HG02759 (cell line): ENCODE data around the gene S100A12.
"Not testable (repeated sequence)": the region's sequence is repeated elsewhere in the genome, so short reads cannot be mapped to it uniquely, and the experiment has no call there.

Experiments
- ATAC-seq: cut with Tn5 transposase; IDR thresholded peaks from one replicate; pipeline ENCODE4 v1.9.1; 2021; ENCODE audit warnings: mild to moderate bottlenecking, moderate library complexity; ENCODE audit not compliant: unreplicated experiment

S100A12 gene

DNA sequence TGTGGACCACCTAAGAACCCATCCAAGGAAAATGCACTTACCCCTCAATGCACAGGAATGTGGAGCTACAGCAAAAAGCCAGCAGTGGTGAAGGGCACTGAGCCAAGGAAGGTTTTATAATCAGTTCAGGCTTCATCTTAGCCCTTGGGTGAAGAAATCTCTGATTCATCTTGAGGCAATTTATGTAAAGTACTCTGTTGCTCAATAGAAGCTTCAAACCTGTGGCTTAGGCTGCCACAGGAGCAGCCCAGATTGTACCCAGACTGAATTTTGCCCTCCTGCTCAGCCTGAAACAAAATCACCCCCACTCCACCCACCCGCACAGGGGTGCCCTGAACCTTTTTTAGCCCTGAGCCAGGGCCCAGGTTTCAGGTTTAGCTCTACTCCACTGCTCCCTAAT is at the start of gene S100A12:
Gene S100A12 (minus strand): TSS at position 111 of the 400 bp plus-strand sequence. CDS start 1,029 bp downstream, outside the sequence.
- no peak for ATAC-seq

DNA sequence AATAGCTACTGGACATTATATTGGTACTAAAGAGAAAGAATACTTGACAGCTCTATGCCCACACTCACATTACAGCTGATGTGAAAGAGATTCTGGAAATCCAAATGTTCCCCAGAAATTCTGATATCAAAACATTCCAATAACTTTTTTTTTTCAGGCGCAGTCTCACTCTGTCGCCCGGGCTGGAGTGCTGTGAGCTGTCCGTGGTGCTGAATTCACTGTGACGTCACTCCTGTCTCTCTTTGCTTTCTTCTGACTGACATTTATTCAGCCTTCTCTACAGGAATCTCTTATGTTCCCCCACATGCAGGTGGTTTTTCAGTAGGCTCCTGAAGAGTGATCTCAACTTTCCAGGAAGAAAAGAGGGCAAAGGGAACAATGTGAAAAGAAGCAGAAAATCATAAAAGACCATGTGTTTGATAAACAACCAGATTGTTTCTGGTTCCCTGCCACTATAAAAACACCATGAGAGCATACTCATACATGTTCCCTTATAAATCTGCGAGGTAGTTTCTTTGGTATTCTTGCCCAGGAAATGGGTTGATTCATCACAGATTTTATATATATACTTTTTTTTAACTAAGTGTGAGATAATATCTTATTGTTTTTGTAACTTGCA is 47.1 kb upstream of the S100A12 start:
- no peak for ATAC-seq

DNA sequence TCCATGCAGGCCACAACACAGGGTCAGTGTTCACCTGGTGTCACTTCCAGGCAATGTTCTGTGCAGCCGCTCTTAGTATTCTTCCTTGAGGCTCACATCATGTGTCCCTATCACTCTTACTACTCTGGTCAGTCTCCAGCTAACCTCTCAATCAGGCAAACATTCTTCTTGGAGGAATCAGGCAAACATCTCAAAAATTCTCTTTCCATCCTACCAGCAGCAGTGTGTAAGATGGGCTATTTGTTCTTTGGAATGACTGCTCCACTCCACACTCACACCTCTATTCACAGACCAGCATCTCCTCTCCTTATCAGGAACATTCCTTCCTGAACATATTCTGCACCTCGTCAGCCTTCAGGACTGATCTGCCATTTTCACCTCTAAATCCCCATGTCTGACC is 44.9 kb upstream of the S100A12 start:
- no peak for ATAC-seq

DNA sequence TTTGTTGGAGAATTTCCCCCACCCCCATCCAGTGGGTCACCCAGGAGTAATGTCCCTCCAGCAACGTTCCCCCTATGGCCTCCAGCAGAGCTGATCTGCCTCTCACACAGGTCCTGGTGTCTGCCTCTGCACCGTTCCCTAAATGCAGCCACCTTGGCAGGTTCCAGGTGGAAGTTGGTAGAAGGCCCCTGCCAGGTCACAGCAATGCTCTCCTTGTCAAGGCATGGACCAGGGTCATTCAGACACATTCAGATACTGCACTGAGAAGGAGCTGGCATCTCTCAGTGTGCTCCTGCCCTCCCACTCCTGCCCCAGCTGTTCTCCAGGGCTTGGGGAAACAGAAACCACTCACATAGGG is 44.0 kb upstream of the S100A12 start:
- not testable (repeated sequence) for ATAC-seq

DNA sequence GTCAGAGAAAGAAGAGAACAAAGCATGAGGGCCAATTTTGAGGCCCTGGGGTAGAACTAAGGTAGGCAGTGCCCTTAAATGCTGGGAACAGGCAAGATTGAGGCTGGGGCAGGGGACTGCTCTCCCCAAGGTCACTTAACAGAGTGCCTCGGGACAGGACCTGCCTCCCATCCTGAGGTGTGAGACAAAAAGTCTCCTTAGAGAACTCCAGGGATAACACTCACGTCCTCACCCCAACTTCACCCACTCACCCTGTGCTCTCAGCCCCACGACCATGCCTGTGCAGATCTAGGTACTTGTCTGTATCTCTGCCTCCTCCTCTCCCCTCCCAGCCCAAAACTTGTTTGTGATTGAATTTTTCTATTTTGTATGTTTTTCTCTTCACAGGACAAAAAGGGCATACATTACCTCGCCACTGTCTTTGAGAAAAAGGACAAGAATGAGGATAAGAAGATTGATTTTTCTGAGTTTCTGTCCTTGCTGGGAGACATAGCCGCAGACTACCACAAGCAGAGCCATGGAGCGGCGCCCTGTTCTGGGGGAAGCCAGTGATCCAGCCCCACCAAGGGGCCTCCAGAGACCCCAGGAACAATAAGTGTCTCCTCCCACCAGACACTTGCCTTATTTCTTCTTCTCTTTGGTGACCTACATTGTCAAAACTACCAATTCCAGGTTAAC is 43.5 kb upstream of the S100A12 start:
- not testable (repeated sequence) for ATAC-seq

DNA sequence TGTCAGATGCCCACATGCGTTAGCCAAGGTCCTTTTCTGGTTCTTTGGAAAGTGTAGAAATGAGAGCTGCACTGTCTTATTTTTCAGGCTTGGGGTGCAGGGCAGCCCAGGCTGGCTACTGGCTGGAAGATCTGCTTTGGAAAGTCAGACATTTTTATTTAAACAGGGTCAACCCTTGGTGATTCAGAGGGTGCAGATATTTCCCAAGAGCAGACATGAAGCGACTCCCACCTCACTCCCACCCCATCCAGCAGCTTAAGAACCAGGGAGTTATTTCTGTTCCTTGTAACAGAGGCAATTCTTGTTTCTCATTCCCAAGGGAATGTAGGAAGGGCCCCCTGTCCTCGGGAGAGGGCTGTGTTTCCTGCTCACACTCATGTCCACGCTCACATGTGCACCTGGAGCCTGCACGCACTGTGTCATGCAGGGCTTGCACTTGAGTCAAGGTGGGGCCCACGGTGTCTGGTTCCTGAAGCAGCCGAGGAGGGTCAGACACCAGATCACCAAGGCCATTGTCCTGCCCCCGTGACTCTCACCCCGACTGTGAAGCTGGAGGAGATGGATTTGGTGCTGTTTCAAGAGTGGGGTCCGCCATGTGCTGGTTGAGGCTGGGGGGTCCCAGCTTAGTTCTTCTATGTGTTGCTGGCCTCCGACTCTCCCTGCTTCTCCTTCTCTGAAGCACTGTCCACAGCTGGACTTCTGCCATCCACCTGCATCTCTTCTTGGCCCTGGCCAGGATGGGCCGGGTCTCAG is 41.9 kb upstream of the S100A12 start:
- ATAC-seq, result no peak

DNA sequence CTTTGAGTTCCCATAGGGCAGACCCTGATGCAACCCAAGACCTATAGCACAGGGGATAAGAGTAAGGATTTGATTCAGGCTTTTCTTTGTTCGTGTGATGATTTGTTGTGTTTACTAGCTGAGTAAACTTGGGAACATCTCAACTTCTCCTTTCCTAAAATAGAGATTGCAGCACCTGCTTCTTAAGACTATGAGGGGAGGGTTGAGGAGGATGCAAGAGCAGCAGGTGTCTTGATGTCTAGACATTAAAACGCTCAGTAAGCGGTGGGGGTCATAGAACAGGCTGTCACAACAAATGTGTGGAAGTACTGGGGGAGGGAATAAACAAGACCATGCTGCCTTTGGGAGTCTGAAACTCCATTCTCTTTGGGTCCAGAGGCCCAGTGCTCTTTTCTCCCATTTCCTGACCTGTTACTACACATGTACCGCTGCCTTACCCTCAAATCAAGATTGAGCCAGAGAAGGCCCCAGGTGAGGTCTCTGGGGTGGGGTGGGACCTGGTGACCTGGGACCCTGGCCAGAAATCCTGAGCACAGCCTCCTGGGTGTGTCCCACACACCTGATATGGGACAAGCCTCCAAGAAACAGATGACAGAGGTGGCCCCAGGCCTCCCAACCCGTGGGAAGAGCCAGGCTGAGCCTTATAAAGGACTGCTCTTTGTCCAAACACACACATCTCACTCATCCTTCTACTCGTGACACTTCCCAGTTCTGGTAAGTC is 40.6 kb upstream of the S100A12 start, which contains the start of gene S100A7A:
Gene S100A7A (plus strand): TSS at position 671 of the 721 bp plus-strand sequence. CDS start 1,563 bp downstream, outside the sequence.
- no peak for ATAC-seq

DNA sequence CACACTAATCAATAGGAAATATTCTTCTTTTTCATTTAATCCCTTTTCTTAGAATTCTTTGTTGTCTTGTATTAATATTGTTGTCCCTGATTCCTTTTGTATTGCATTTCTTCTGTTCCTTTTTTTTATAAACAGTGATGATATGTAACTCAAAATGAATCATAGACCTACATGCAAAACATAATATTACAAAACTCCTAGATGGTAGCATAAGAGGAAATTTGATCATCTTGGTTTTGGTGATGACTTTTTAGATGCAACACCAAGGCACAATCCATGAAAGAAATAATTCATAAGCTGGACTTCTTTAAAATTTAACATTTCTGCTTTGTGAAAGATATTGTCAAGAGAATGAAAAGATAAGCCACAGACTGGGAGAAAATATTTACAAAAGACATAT is 38.5 kb upstream of the S100A12 start:
- ATAC-seq, result not testable (repeated sequence)

DNA sequence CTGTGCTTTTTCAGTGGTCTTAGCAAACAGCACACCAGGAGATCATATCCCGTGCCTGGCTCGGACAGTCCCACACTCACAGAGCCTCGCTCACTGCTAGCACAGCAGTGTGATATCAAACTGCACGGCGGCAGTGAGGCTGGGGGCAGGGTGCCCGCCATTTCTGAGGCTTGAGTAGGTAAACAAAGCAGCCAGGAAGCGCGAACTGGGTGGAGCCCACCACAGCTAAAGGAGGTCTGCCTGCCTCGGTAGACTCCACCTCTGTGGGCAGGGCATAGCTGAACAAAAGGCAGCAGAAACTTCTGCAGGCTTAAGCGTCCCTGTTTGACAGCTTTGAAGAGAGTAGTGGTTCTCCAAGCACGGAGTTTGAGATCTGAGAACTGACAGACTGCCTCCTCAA is 31.9 kb upstream of the S100A12 start:
- not testable (repeated sequence) for ATAC-seq

DNA sequence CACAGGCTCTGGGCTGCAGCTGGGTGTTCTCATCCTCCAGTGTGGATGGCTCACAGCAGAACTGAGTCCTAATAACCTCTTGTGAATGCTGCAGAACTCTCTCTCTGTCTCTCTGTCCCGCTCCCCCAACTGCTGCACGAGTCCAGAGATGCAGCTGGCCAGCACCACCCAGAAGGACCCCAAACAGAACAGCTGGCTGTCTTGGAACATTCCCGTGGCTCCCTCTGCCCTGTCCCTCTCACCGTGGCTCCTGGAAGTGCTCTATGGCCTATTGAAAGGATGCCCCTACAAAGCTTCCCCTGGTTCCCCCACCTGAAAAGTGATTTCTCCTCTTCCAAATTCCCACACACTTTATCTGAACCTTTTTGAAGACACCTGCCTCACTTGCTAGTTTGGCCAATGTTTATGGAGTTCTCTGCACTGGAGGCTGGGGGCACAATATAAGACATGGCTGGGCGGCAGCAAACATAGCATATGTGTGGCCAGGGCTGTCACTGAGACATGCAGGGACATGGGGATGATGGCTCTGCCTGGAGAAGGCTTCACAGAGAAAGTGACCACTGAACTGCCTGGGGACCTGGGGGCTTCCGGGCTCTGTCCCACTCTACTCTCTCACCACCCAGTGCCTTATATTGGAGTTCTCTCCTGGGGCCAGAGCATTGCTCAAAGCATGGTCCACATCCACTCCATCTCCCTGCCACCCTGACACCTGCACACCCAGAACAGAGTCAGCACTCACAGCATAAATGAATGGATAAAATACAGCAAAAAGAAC is 30.6 kb upstream of the S100A12 start:
- ATAC-seq, result not testable (repeated sequence)

DNA sequence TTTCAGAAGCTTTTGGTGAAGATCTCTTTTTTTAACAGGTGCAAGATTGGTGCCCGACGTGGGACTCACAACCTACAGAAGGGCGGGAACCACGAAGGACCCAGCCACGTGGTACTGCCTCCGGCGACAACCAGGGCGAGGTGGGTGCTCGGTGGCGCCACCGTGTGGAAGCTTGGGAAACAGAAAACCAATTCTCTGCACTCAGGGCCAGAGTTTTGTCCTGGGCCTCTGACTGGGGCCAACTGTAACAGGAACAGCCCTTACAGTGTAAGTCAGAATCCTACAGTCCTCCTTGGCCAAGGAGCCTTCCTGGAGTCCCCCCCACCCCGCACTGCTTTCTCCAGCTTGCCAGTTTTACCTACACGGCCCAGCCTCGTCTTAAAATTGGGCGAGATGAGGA is 29.3 kb upstream of the S100A12 start:
- no peak for ATAC-seq

DNA sequence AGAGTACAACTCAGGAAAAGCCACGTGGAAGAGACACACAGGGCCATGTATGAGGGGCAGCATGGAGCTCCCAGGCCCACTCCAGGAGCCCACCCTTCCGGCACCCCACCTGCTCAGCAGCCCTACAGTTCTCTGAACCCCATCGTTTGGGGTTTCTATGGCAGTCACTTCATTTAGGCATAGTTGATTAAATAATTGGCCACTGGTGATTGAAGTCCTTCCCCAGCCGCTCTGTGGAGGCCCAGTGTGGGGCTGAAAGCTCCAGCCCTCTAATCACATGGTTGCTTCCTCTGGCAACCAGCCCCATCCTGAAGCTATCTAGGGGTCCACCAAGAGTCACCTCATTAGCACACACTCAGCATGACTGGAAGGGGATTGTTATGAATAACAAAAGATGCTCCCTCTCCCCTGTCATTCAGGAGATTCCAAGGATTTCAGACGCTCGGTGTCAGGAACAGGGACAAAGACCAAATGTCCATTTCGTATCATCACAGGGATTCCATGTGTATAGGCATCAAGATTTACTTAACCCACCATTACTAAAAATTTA is 28.7 kb upstream of the S100A12 start:
- ATAC-seq, result no peak

DNA sequence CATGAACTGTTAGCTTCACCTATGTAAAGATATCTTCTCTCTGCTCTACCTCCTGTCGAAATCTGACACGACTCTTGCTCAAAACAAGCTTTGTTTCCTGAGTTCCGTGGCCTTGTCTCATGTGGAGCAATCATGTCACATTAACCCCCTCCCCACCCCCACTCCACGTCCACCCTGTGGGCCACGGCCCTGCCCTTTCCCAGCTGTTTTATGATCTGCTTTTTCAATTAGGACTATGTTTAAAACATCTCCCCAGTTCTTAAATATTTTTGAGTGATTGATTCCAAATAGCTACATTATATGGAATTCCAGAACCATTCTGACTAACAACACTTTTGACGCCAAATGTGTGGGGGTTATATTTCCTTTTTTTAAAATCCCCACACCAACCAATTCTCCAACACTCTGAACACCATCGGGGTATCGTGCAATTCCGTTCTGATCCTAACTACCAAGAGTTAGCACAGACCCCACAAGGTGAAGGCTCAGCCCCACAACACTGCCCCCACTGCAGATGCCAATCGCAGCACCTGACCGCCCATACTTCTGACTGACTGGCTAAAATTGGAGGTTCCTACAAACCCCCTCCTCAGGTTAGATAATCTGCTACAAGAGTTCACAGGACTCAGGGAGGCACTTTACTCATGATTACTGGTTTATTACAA is 28.1 kb upstream of the S100A12 start:
- no peak for ATAC-seq

DNA sequence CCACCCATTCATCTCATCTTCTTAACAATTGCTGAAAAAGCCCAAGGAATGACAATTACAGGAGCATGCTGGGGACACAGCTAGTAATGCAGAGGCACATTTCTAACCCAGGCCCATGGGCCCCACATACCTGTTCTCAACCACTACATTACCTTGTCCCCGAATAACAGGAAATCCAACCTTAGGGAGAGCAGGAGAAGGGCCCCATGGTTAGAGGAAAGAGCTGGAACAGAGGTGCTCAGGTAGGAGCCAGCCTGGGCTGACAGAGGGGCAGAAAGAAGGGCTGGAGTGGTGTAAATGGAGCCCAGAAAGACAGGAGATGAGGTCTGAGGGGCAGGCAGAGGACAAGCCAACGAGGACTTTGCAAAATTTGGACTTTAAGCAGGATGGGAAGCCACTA is 26.8 kb upstream of the S100A12 start:
- no peak for ATAC-seq

DNA sequence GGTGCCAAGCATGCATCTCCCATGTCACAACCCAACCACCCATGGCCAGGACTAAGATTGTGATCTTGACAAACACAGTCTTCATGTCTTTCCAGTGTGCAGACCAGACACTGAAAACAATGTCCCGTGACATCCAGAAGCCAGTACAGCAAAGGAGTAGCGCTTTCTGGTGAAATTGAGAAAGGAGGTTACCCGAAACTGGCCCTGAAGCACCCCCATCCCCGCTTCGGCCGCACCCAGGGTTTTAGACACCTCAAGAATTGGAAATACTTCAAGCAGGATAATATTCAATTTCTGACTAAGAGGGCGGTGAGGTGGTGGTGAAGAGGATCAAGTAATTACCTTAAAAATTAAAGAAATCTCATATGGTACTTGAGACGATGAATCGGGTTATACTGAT is 26.0 kb upstream of the S100A12 start:
- ATAC-seq, result no peak

DNA sequence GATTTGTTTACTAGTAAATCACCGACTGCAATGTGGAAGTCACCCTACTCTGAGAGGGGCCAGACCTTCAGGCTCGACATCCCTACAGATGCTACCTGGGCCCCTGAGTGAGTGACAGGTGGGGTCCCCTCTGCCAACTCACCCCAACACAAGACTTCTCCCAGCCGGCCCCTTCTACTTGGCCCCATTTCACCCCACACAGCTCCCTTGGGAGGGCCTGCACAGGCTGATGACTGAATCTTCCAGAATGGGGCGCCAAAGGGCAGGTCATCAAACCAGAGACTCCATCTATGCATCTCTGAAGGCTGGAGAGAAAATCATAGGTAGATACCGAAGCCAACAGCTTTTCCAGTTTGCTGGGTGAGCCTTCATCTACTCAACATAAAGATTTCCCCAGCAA is 24.8 kb upstream of the S100A12 start:
- ATAC-seq, result no peak

DNA sequence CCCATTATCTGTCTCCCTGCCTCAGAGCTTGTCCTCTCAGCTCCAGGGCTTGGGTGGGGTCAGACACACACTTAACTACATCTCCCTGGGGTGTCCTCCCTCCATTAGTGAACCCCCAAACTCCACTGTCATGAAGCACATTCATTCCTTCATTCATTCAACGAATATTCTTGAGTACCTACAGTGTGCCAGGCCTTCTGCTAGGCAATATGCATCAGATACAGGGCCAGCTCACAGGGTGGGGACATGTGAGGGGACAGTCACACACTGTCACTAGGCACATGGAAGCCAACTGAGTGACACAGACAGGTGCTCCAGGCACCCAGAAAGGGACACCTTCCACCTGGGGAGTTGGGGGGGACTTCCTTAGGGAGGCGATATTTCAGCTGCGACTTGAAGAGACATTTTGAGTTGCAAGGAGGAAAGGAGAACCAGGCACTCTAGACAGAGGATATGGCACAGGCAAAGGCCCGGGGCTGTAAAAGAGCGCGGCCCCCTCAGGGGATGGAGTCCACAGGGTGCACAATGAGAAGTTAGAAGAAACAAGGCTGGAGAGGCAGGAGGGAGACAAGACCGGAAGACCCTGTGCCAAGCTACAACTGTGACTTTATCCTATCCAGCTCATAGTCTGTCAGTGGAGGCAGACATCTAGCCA is 24.1 kb upstream of the S100A12 start:
- ATAC-seq, result no peak

DNA sequence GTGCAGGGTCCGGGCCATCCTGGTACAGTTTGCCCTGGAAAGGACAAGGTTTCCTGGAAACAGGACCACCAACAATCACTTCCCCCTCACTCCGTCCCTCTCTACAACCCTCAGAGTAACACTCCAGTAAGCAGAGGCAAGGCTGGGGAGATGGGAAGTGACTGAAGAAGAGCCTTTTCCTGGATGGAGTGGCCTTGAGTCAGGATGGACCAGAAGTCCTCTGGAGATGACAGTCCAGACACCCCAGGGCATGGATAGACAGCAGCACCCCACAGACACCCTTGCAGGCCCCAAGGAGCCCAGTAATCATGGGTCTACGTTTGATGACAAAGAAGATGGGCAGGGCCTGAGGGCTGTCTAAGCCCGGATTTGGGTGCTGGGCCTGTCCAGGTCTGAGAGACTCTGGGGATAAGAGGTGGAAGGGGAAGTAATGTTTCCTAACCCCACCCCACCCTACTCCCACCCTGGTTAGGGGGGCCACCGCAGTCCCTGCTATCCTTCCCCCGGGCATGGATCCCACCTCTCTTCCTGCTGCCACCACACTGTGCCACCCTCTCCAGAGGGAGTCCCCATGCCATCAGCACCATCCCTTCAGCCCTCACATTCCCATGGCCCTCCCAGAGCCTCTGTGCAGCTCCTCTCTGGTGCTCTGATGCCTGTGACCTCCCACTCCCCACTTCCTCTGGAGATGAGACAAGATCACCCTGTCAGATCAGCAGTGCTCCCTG is 22.7 kb upstream of the S100A12 start:
- ATAC-seq, result no peak
